HepG2 (cell line): Measurements from ENCODE around the gene NAALADL1. TPM values are rescaled to one million over a fixed set of nuclear protein-coding genes. Genes with fewer than 3 reads are reported as not detected.

Source experiments
- AGO1 ChIP-seq: fragments of 200-400 bp; formaldehyde crosslinking; IDR thresholded peaks from 2 replicates; pipeline ENCODE4 v1.6.1; 2017; ENCODE audit warnings: mild to moderate bottlenecking, low read depth, low read length, moderate library complexity; ENCODE audit not compliant: poor library complexity, severe bottlenecking
- MTA1 ChIP-seq: sonication (generic); formaldehyde crosslinking; IDR thresholded peaks from 2 replicates; pipeline ENCODE4 v1.4.0; 2020; ENCODE audit warnings: missing genetic modification reagents, mild to moderate bottlenecking, borderline replicate concordance
- NCOA5 ChIP-seq: sonication (generic); formaldehyde crosslinking; IDR thresholded peaks from 2 replicates; pipeline ENCODE4 v1.4.0; 2020; ENCODE audit warnings: missing genetic modification reagents
- ONECUT2 ChIP-seq: sonication (generic); formaldehyde crosslinking; IDR thresholded peaks from 2 replicates; pipeline ENCODE4 v1.4.0; 2020; ENCODE audit warnings: missing genetic modification reagents
- PHF8 ChIP-seq: sonication (generic); formaldehyde crosslinking; IDR thresholded peaks from 2 replicates; pipeline ENCODE4 v1.5.0; 2020; ENCODE audit warnings: missing genetic modification reagents
- PITX1 ChIP-seq: sonication (generic); formaldehyde crosslinking; IDR thresholded peaks from 2 replicates; pipeline ENCODE4 v1.5.1; 2020; ENCODE audit warnings: mild to moderate bottlenecking, missing genetic modification reagents
- RFX3 ChIP-seq: IDR thresholded peaks from 2 replicates; pipeline ENCODE4 v1.6.1; 2016; ENCODE audit warnings: missing biosample characterization, missing genetic modification reagents
- SALL2 ChIP-seq: sonication (generic); formaldehyde crosslinking; IDR thresholded peaks from 2 replicates; pipeline ENCODE4 v1.8.1; 2023; ENCODE audit warnings: mild to moderate bottlenecking, missing genetic modification reagents, inconsistent platforms
- SOX13 ChIP-seq, 3 experiments: fragments of 450-650 bp in 1 of 3; sonication (generic) in 1 of 3; formaldehyde crosslinking in 1 of 3; IDR thresholded peaks in 2 of 3; conservative IDR thresholded peaks in 1 of 3; 2 replicates each; pipeline versions ENCODE4 v1.5.0 to v1.6.1; 2016 to 2020; ENCODE audit warnings: antibody characterized with exemption in 1 of 3, mild to moderate bottlenecking in 1 of 3, missing compliant biosample characterization in 1 of 3, missing genetic modification reagents in 1 of 3, moderate library complexity in 1 of 3
- SP140L ChIP-seq: sonication (generic); formaldehyde crosslinking; IDR thresholded peaks from 2 replicates; pipeline ENCODE4 v1.4.0; 2020; ENCODE audit warnings: missing genetic modification reagents, borderline replicate concordance
- ZBTB2 ChIP-seq: sonication (generic); formaldehyde crosslinking; IDR thresholded peaks from 2 replicates; pipeline ENCODE4 v1.8.0; 2022; ENCODE audit warnings: low read depth, missing genetic modification reagents
- ZNF264 ChIP-seq: sonication (generic); formaldehyde crosslinking; IDR thresholded peaks from 2 replicates; pipeline ENCODE4 v1.4.0; 2020; ENCODE audit warnings: missing genetic modification reagents
- ZNF841 ChIP-seq: sonication (generic); formaldehyde crosslinking; IDR thresholded peaks from 2 replicates; pipeline ENCODE4 v1.8.1; 2023; ENCODE audit warnings: missing genetic modification reagents, borderline replicate concordance
- polyA plus RNA-seq, 8 experiments: library from polyadenylated mRNA; depleted of rRNA in 3 of 8; stranded (reverse) in 7 of 8; unstranded in 1 of 8; fragments of >200 nt; fragmentation: Illumina TruSeq in 4 of 8; extraction: Trizol in 4 of 8; gene quantifications; 2 replicates each; pipeline versions ENCODE4 v1.2.1 to v1.2.3, GENCODE V29; 2011 to 2016; ENCODE audit warnings: low read depth in 4 of 8, missing spikeins in 1 of 8, mixed read lengths in 1 of 8; ENCODE audit not compliant: insufficient read depth in 1 of 8
- total RNA-seq, 5 experiments: library from RNA; depleted of rRNA; stranded (reverse); fragments of >200 nt; fragmentation: Illumina TruSeq; extraction: Trizol; gene quantifications; 2 replicates each; pipeline ENCODE4 v1.2.3, GENCODE V29; 2016; ENCODE audit warnings: low read depth in 1 of 5
- TF ChIP-seq, protein P1 (sequence below): IDR thresholded peaks from 2 replicates; pipeline ENCODE4 v1.6.1; 2016; ENCODE audit warnings: mild to moderate bottlenecking
- TF ChIP-seq, protein P2 (sequence below): sonication (generic); formaldehyde crosslinking; IDR thresholded peaks from 2 replicates; pipeline ENCODE4 v1.9.0; 2021; ENCODE audit warnings: missing genetic modification reagents, borderline replicate concordance
- TF ChIP-seq, protein P3 (sequence below): sonication (generic); formaldehyde crosslinking; IDR thresholded peaks from 2 replicates; pipeline ENCODE4 v1.4.0; 2020; ENCODE audit warnings: missing genetic modification reagents; ENCODE audit errors: not compliant biosample characterization
- TF ChIP-seq, protein P4 (sequence below), 2 experiments: sonication (generic) in 1 of 2; formaldehyde crosslinking in 1 of 2; IDR thresholded peaks; 2 replicates each; pipeline versions ENCODE4 v1.5.1 to v1.6.1; 2011 to 2020; ENCODE audit warnings: borderline replicate concordance in 1 of 2, low read depth in 1 of 2, low read length in 1 of 2, mild to moderate bottlenecking in 1 of 2, missing genetic modification reagents in 1 of 2, moderate library complexity in 1 of 2

The NAALADL1 gene
- total and polyA plus RNA-seq, 2 of the 13 experiments (the other 11 are each of a cell fraction or from before 2014, with no cell fraction given): 9.3 to 33.9 TPM

GRCh38 chr11:65027213-65028067 lies 30.9 kb downstream of the NAALADL1 start, which contains the start of gene SNX15 (continued):
- TF ChIP-seq AGO1 (peak; percentile 49), RFX3 (CRISPR knock-in tag) (no peak), SOX13 (IDR thresholded peaks at IDR 0.05) (no peak), SOX13 (CRISPR knock-in tag; conservative IDR thresholded peaks at IDR 0.05 in 1 of 2, IDR thresholded peaks at IDR 0.05 in 1 of 2) (peak in 1 of 2 experiments; percentile 14; a peak in 1 of 4 replicates), MTA1 (CRISPR knock-in tag) (peak; percentile 75; the same call in 1 of the 2 replicates), ZNF841 (no peak), NCOA5 (no peak), ZBTB2 (CRISPR knock-in tag) (no peak), SP140L (no peak; the same call in 1 of the 2 replicates), ZNF264 (CRISPR knock-in tag) (peak; percentile 54), PHF8 (CRISPR knock-in tag) (peak; percentile 87), ONECUT2 (CRISPR knock-in tag) (peak; percentile 43; the same call in 1 of the 2 replicates), SALL2 (CRISPR knock-in tag) (peak; percentile 82; the same call in 1 of the 2 replicates), PITX1 (no peak; the same call in 1 of the 2 replicates)
- TF ChIP-seq, protein P1, sequence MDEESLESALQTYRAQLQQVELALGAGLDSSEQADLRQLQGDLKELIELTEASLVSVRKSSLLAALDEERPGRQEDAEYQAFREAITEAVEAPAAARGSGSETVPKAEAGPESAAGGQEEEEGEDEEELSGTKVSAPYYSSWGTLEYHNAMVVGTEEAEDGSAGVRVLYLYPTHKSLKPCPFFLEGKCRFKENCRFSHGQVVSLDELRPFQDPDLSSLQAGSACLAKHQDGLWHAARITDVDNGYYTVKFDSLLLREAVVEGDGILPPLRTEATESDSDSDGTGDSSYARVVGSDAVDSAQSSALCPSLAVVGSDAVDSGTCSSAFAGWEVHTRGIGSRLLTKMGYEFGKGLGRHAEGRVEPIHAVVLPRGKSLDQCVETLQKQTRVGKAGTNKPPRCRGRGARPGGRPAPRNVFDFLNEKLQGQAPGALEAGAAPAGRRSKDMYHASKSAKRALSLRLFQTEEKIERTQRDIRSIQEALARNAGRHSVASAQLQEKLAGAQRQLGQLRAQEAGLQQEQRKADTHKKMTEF (CRISPR knock-in tag): peak; percentile 89
- TF ChIP-seq, protein P2, sequence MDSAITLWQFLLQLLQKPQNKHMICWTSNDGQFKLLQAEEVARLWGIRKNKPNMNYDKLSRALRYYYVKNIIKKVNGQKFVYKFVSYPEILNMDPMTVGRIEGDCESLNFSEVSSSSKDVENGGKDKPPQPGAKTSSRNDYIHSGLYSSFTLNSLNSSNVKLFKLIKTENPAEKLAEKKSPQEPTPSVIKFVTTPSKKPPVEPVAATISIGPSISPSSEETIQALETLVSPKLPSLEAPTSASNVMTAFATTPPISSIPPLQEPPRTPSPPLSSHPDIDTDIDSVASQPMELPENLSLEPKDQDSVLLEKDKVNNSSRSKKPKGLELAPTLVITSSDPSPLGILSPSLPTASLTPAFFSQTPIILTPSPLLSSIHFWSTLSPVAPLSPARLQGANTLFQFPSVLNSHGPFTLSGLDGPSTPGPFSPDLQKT (CRISPR knock-in tag): no peak
- TF ChIP-seq, protein P3, sequence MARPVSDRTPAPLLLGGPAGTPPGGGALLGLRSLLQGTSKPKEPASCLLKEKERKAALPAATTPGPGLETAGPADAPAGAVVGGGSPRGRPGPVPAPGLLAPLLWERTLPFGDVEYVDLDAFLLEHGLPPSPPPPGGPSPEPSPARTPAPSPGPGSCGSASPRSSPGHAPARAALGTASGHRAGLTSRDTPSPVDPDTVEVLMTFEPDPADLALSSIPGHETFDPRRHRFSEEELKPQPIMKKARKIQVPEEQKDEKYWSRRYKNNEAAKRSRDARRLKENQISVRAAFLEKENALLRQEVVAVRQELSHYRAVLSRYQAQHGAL (CRISPR knock-in tag): no peak
- TF ChIP-seq, protein P4, sequence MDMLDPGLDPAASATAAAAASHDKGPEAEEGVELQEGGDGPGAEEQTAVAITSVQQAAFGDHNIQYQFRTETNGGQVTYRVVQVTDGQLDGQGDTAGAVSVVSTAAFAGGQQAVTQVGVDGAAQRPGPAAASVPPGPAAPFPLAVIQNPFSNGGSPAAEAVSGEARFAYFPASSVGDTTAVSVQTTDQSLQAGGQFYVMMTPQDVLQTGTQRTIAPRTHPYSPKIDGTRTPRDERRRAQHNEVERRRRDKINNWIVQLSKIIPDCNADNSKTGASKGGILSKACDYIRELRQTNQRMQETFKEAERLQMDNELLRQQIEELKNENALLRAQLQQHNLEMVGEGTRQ (IDR thresholded peaks at IDR 0.05; ENCODE audit: low read depth, low read length): no peak
- TF ChIP-seq, protein P4 (CRISPR knock-in tag; IDR thresholded peaks at IDR 0.05; ENCODE audit: borderline replicate concordance): peak; percentile 33; the same call in 1 of the 2 replicates
